GM21576 (cell line): ENCODE results near the gene PRRT2.
A peak's percentile ranks its signal among the peaks of the same experiment; 100 is the strongest.
"Not testable (repeated sequence)": the region's sequence is repeated elsewhere in the genome, so short reads cannot be mapped to it uniquely, and the experiment has no call there.

ENCODE experiments used
- ATAC-seq: cut with Tn5 transposase; IDR thresholded peaks from one replicate; pipeline ENCODE4 v1.9.1; 2021; ENCODE audit warnings: mild to moderate bottlenecking, moderate library complexity; ENCODE audit not compliant: unreplicated experiment

The PRRT2 gene

GRCh38 chr16:29811896-29812665, at the start of gene PRRT2:
Gene PRRT2 (plus strand): TSS chr16:29812193. CDS start chr16:29813055, 862 bp downstream.
- ATAC-seq = no peak

- no peak for ATAC-seq
These were observed 48.7 kb upstream of the PRRT2 start for GRCh38 chr16:29763326-29763725.

GRCh38 chr16:29765167-29766032, 46.6 kb upstream of the PRRT2 start:
- ATAC-seq = no peak

GRCh38 chr16:29766571-29766970, 45.4 kb upstream of the PRRT2 start:
- ATAC-seq = no peak

- no peak for ATAC-seq
These were observed 44.9 kb upstream of the PRRT2 start for GRCh38 chr16:29767062-29767461.

- no peak for ATAC-seq
These were observed 42.5 kb upstream of the PRRT2 start for GRCh38 chr16:29769507-29769906.

GRCh38 chr16:29770250-29770929, 41.6 kb upstream of the PRRT2 start:
- no peak for ATAC-seq

GRCh38 chr16:29772330-29772729, 39.7 kb upstream of the PRRT2 start:
- ATAC-seq = not testable (repeated sequence)

GRCh38 chr16:29774730-29775129, 37.3 kb upstream of the PRRT2 start:
- ATAC-seq = no peak

- ATAC-seq = no peak
These were observed 36.1 kb upstream of the PRRT2 start for GRCh38 chr16:29775742-29776408.

GRCh38 chr16:29777576-29778350, 34.2 kb upstream of the PRRT2 start, which contains the start of gene ZG16:
Gene ZG16 (plus strand): TSS chr16:29778256. CDS start chr16:29779267, 1,011 bp downstream.
- no peak for ATAC-seq

- no peak for ATAC-seq
These were observed 32.5 kb upstream of the PRRT2 start for GRCh38 chr16:29779474-29779873.

- ATAC-seq = not testable (repeated sequence)
These were observed 28.7 kb upstream of the PRRT2 start for GRCh38 chr16:29783094-29783953.

GRCh38 chr16:29784157-29784556, 27.8 kb upstream of the PRRT2 start:
- no peak for ATAC-seq

GRCh38 chr16:29784901-29785500, 27.0 kb upstream of the PRRT2 start:
- no peak for ATAC-seq

- ATAC-seq = not testable (repeated sequence)
These were observed 24.8 kb upstream of the PRRT2 start for GRCh38 chr16:29787155-29787554.

GRCh38 chr16:29789775-29790182, 22.2 kb upstream of the PRRT2 start:
- no peak for ATAC-seq

GRCh38 chr16:29790183-29790948, 21.6 kb upstream of the PRRT2 start, which contains the start of gene KIF22:
Gene KIF22 (plus strand): TSS chr16:29790751. CDS start chr16:29790760, 9 bp downstream.
- ATAC-seq = peak; percentile 87
